Kidney (tissue), 14 donors: ENCODE results near the gene C17orf107. TPM values are rescaled to one million over a fixed set of nuclear protein-coding genes. Genes with fewer than 3 reads are reported as not detected.
A peak's percentile ranks its signal among the peaks of the same experiment; 100 is the strongest.

Experiments used
- DNase-seq, 5 donors: peaks; one replicate each; pipeline ENCODE4 v3.0.0-alpha.2; 2013 to 2020
- FAIRE-seq: peaks from 2 replicates; lab custom pipeline; 2012; peaks lifted over from hg19 to GRCh38; lab: Jason Lieb, UNC
- H3K27ac ChIP-seq, 2 donors: one replicate each; pipeline ENCODE4 v1.7.0; 2013; ENCODE audit warnings: low read depth in 2 of 2, low read length in 2 of 2, inconsistent platforms in 1 of 2
- H3K27me3 ChIP-seq: one replicate; pipeline ENCODE4 v1.7.1; 2013; ENCODE audit warnings: low read length, inconsistent platforms; ENCODE audit not compliant: control insufficient read depth, insufficient read depth
- H3K36me3 ChIP-seq, 3 donors: one replicate each; pipeline versions ENCODE4 v1.7.0 to v1.7.1; 2013; ENCODE audit warnings: low read length in 3 of 3, control low read depth in 1 of 3, inconsistent platforms in 1 of 3; ENCODE audit not compliant: insufficient read depth in 3 of 3, control insufficient read depth in 2 of 3
- H3K4me1 ChIP-seq, 3 donors: one replicate each; pipeline versions ENCODE4 v1.7.0 to v1.7.1; 2013; ENCODE audit warnings: low read length in 3 of 3, inconsistent platforms in 1 of 3, low read depth in 1 of 3; ENCODE audit not compliant: control insufficient read depth in 2 of 3, insufficient read depth in 2 of 3
- H3K4me3 ChIP-seq, 3 donors: one replicate each; pipeline versions ENCODE4 v1.7.0 to v1.8.1; 2013; ENCODE audit warnings: low read length in 3 of 3, control low read depth in 1 of 3, inconsistent platforms in 1 of 3
- H3K9ac ChIP-seq, 3 donors: one replicate each; pipeline versions ENCODE4 v1.7.0 to v1.7.1; 2013; ENCODE audit warnings: low read length in 3 of 3, control low read depth in 1 of 3, inconsistent platforms in 1 of 3
- H3K9me3 ChIP-seq, 3 donors: one replicate each; pipeline versions ENCODE4 v1.7.0 to v1.7.1; 2013; ENCODE audit warnings: low read length in 3 of 3, control low read depth in 1 of 3, inconsistent platforms in 1 of 3; ENCODE audit not compliant: control insufficient read depth in 2 of 3, insufficient read depth in 1 of 3
- intact Hi-C: fragments of 100-400 bp; cut with DNase I; formaldehyde crosslinking; loops from one replicate; pipeline ENCODE4 v1.11.1; 2022
- polyA plus RNA-seq: library from polyadenylated mRNA; stranded (reverse); fragments of 350-450 nt; fragmentation: Illumina TruSeq; extraction: RNeasy Lipid Tissue Mini Kit (QIAGEN cat#74804); gene quantifications from one replicate; pipeline ENCODE4 v1.2.3, GENCODE V29; 2014; ENCODE audit warnings: low read depth, low replicate concordance; ENCODE audit not compliant: insufficient read depth
- total RNA-seq: library from RNA; stranded (reverse); fragmentation: NEBNext Ultra II Directional; extraction: Animal tissue kit (Norgen Biotek cat#: 25700); gene quantifications from one replicate; pipeline ENCODE4 v1.2.1, GENCODE V29; 2021
- TF ChIP-seq, protein P1 (sequence below): IDR thresholded peaks from 3 replicates; pipeline ENCODE4 v1.5.1; 2012; ENCODE audit warnings: mild to moderate bottlenecking, moderate library complexity, borderline replicate concordance; ENCODE audit not compliant: insufficient read depth; ENCODE audit errors: extremely low read depth
- donor health status: control.
- donor health status: control.
- donor health status: control.
- donor health status: control.
- donor health status: control.
- donor health status: DM: yes; HTN: yes; CAD: no.
- donor health status: Normal renal cell carcinoma (clear cell type).

C17orf107 gene
- total and polyA plus RNA-seq, 2 donors from 2014 or later = 2.5 to 4.4 TPM

DNA sequence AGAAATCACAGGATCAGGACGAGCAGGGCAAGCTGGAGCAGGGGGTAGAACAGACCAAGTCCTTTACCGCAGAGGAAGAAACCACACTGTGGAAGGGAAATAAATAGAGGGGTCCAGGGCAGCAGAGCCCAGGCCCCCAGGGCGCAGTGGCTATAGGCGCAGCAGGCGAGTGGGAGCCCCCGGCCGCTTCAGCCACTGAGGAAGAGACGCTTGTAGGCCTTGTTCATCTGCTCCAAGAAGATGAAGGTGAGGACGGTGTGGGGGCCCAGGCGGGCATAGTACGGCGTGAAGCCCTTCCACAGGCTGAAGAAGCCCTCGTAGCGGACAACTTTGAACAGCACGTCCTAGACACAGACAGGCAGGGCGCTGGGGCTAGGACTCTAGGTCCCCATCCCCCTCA lies 38.2 kb downstream of the C17orf107 start:
- Histone ChIP-seq H3K9ac (no peak overlapping the region), H3K4me1 (peaks cover 5 to 30% (median 18%) of the 10 kb centered on the region in 3 donors), H3K36me3 (peaks cover 0 to 17% (median 6%) of the 10 kb centered on the region in 3 donors), H3K4me3 (no peak overlapping the region), H3K27ac (no peak overlapping the region), H3K9me3 (no peaks in the 10 kb centered on the region), H3K27me3 (no peaks in the 10 kb centered on the region)
- FAIRE-seq (no peak), DNase-seq (no peak)
- TF ChIP-seq, protein P1, sequence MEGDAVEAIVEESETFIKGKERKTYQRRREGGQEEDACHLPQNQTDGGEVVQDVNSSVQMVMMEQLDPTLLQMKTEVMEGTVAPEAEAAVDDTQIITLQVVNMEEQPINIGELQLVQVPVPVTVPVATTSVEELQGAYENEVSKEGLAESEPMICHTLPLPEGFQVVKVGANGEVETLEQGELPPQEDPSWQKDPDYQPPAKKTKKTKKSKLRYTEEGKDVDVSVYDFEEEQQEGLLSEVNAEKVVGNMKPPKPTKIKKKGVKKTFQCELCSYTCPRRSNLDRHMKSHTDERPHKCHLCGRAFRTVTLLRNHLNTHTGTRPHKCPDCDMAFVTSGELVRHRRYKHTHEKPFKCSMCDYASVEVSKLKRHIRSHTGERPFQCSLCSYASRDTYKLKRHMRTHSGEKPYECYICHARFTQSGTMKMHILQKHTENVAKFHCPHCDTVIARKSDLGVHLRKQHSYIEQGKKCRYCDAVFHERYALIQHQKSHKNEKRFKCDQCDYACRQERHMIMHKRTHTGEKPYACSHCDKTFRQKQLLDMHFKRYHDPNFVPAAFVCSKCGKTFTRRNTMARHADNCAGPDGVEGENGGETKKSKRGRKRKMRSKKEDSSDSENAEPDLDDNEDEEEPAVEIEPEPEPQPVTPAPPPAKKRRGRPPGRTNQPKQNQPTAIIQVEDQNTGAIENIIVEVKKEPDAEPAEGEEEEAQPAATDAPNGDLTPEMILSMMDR = no peak
- intact Hi-C loops = no loop called here

DNA sequence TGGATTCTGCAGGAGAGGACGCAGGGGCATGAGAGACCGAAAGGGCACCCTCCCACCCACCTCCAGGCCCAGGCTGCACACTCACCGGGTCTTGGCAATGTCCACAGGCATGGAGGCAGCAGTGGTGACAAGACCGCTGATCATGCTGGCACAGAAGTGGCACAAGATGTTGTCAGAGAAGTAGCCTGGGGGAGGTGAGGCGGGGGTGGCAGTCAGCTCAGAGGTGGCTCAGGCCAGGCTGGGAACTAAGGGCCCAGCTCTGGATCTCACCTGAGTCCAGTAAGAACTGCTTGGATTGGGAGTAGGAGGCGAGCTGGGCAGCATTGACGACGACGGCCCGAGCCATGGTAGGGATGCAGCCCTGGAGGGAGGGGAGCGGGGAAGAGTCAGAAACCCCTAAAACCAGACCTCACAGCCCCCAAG lies 38.7 kb downstream of the C17orf107 start:
- peak overlapping the region in 1 of 3 donors; percentile 95 for H3K4me3 ChIP-seq

DNA sequence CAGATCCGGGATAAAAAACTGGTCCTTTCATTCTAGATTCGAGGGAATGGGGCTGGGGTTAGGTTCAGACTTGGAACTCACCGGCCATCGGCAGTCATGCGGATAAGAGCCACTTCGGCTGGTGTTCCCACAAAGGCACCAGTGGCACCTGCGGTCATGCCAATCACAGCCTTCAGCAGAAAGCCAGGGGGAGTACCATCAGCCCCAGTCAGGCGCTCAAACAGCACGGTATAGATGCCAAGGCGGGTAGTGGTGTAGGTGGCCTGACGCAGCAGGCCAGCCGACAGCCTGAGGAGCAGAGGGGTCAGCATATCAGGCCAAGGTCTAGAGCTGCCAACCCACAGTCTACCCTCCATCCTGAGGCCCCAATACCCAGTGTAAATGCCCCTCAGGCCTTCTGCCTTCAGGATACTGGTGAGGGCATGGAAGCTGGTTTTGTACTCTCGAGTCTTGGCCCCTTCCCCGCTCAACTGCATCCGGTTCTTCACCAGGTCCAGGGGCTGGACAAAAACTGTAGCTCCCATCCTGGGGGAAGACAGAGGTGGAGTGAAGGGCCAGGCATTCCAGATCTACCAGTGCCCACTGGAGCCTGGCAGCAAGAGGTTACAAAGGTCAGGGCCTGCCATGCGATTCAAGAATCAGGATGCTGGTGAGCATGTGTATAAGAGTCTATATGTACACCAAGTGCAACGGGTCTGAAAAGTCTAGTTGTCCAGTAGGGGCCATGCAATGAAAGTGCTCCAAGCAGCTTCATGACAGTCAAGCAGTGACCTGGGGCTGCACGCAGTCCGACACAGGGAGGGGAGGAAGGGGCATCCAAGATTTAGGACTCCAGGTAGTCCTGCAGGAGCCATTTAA lies 39.6 kb downstream of the C17orf107 start:
- intact Hi-C loops = no loop called here
- FAIRE-seq = no peak

More for the DNA sequence above, 38.7 kb downstream of the C17orf107 start:
- no peaks in the 10 kb centered on the region for H3K9me3 ChIP-seq
- intact Hi-C loops = no loop called here
- peak overlapping the region in 1 of 2 donors; percentile 87 for H3K27ac ChIP-seq
- no peaks in the 10 kb centered on the region for H3K27me3 ChIP-seq
- DNase-seq (peak in 1 of 5 donors; percentile 57), FAIRE-seq (no peak)
- H3K9ac ChIP-seq = peak overlapping the region in 1 of 3 donors; percentile 96
- H3K4me1 ChIP-seq = peaks cover 5 to 30% (median 18%) of the 10 kb centered on the region in 3 donors
- TF ChIP-seq, protein P1 = no peak
- H3K36me3 ChIP-seq = peaks cover 0 to 20% (median 10%) of the 10 kb centered on the region in 3 donors

More for the DNA sequence above, 39.6 kb downstream of the C17orf107 start:
- peaks cover 0 to 26% (median 15%) of the 10 kb centered on the region in 3 donors for H3K36me3 ChIP-seq
- peaks cover 5 to 32% (median 18%) of the 10 kb centered on the region in 3 donors for H3K4me1 ChIP-seq
- no peaks in the 10 kb centered on the region for H3K9me3 ChIP-seq
- peak overlapping the region; percentile 45 to 96 (median 67) for H3K9ac ChIP-seq
- peak overlapping the region; percentile 80 to 95 (median 81) for H3K4me3 ChIP-seq
- TF ChIP-seq, protein P1 = no peak
- H3K27ac ChIP-seq = peak overlapping the region; percentile 86 to 87
- peak in 2 of 5 donors; percentile 51 to 57 for DNase-seq
- no peaks in the 10 kb centered on the region for H3K27me3 ChIP-seq
